ENCODE measurements around the gene GNAO1. TPM values are rescaled to one million over a fixed set of nuclear protein-coding genes. Genes with fewer than 3 reads are reported as not detected.

The GNAO1 gene
- polyA plus RNA-seq, 1 experiment: 0.01 TPM

- no peak for DNase-seq (ENCODE audit: low read depth, low spot score)
- Histone ChIP-seq H3K27ac (ENCODE audit: low read depth, low read length) (no peak overlapping the region), H3K9me3 (ENCODE audit: control insufficient read depth, insufficient read depth, low read length) (no peaks in the 10 kb centered on the region), H3K27me3 (ENCODE audit: control insufficient read depth, insufficient read depth, low read length) (peaks cover 4% of the 10 kb centered on the region), H3K4me3 (ENCODE audit: low read depth, low read length) (no peak overlapping the region)
- ChIA-PET POLR2A (no interaction called here), CTCF (no interaction called here)
- TF ChIP-seq CTCF (IDR thresholded peaks at IDR 0.05; ENCODE audit: low read depth, low read length): no peak
These were observed 10.7 kb downstream of the GNAO1 start for GRCh38 chr16:56202036-56202435.

- DNase-seq (ENCODE audit: low read depth, low spot score): no peak
These were observed 11.8 kb downstream of the GNAO1 start for GRCh38 chr16:56203052-56203451.

GRCh38 chr16:56204816-56205215, 13.5 kb downstream of the GNAO1 start:
- POLR2A ChIA-PET: no interaction called here
- H3K27ac ChIP-seq (ENCODE audit: low read depth, low read length): no peak overlapping the region
- DNase-seq (ENCODE audit: low read depth, low spot score): no peak
- H3K9me3 ChIP-seq (ENCODE audit: control insufficient read depth, insufficient read depth, low read length): no peaks in the 10 kb centered on the region
- H3K4me3 ChIP-seq (ENCODE audit: low read depth, low read length): no peak overlapping the region
- CTCF ChIA-PET: no interaction called here
- no peaks in the 10 kb centered on the region for H3K27me3 ChIP-seq (ENCODE audit: control insufficient read depth, insufficient read depth, low read length)
- TF ChIP-seq CTCF (IDR thresholded peaks at IDR 0.05; ENCODE audit: low read depth, low read length): no peak

More at GRCh38 chr16:56203052-56203451, 11.8 kb downstream of the GNAO1 start:
- POLR2A ChIA-PET: no interaction called here
- no peaks in the 10 kb centered on the region for H3K9me3 ChIP-seq (ENCODE audit: control insufficient read depth, insufficient read depth, low read length)
- CTCF ChIA-PET: no interaction called here
- no peaks in the 10 kb centered on the region for H3K27me3 ChIP-seq (ENCODE audit: control insufficient read depth, insufficient read depth, low read length)
- H3K4me3 ChIP-seq (ENCODE audit: low read depth, low read length): no peak overlapping the region
- peak; percentile 17; the same call in 1 of the 2 replicates for TF ChIP-seq CTCF (IDR thresholded peaks at IDR 0.05; ENCODE audit: low read depth, low read length)
- no peak overlapping the region for H3K27ac ChIP-seq (ENCODE audit: low read depth, low read length)

GRCh38 chr16:56206951-56207350, 15.7 kb downstream of the GNAO1 start:
- H3K27me3 ChIP-seq (ENCODE audit: control insufficient read depth, insufficient read depth, low read length): no peaks in the 10 kb centered on the region
- no peak overlapping the region for H3K4me3 ChIP-seq (ENCODE audit: low read depth, low read length)
- no peaks in the 10 kb centered on the region for H3K9me3 ChIP-seq (ENCODE audit: control insufficient read depth, insufficient read depth, low read length)
- DNase-seq (ENCODE audit: low read depth, low spot score): no peak
- no peak for TF ChIP-seq CTCF (IDR thresholded peaks at IDR 0.05; ENCODE audit: low read depth, low read length)
- no peak overlapping the region for H3K27ac ChIP-seq (ENCODE audit: low read depth, low read length)
- POLR2A ChIA-PET: no interaction called here
- CTCF ChIA-PET: no interaction called here

- no peak overlapping the region for H3K27ac ChIP-seq (ENCODE audit: low read depth, low read length)
- H3K4me3 ChIP-seq (ENCODE audit: low read depth, low read length): no peak overlapping the region
- no peak for DNase-seq (ENCODE audit: low read depth, low spot score)
- no peaks in the 10 kb centered on the region for H3K27me3 ChIP-seq (ENCODE audit: control insufficient read depth, insufficient read depth, low read length)
- ChIA-PET CTCF (no interaction called here), POLR2A (no interaction called here)
- no peaks in the 10 kb centered on the region for H3K9me3 ChIP-seq (ENCODE audit: control insufficient read depth, insufficient read depth, low read length)
- no peak for TF ChIP-seq CTCF (IDR thresholded peaks at IDR 0.05; ENCODE audit: low read depth, low read length)
These were observed 16.1 kb downstream of the GNAO1 start for GRCh38 chr16:56207421-56207820.

Measured in AG04450 (cell line).